Liver (tissue), 9 donors: ENCODE data around the gene SLC7A6. TPM values are rescaled to one million over a fixed set of nuclear protein-coding genes. Genes with fewer than 3 reads are reported as not detected.

Experiments used
- DNase-seq: peaks from one replicate; pipeline ENCODE4 v3.0.0-alpha.2; 2017; ENCODE audit warnings: low spot score
- H3K27ac ChIP-seq, 2 donors: one replicate each; pipeline ENCODE4 v1.7.0; 2013; ENCODE audit warnings: inconsistent platforms in 2 of 2, low read length in 2 of 2, control low read depth in 1 of 2, low read depth in 1 of 2, mild to moderate bottlenecking in 1 of 2
- H3K27me3 ChIP-seq, 4 donors: one replicate each; pipeline versions ENCODE4 v1.6.1 to v1.7.0; 2013; ENCODE audit warnings: low read length in 3 of 4, inconsistent platforms in 1 of 4, mild to moderate bottlenecking in 1 of 4, moderate library complexity in 1 of 4; ENCODE audit not compliant: control insufficient read depth in 4 of 4, insufficient read depth in 4 of 4
- H3K36me3 ChIP-seq, 4 donors: one replicate each; pipeline versions ENCODE4 v1.6.1 to v1.7.0; 2013; ENCODE audit warnings: low read length in 3 of 4, mild to moderate bottlenecking in 3 of 4, low read depth in 1 of 4, moderate library complexity in 1 of 4; ENCODE audit not compliant: control insufficient read depth in 4 of 4, insufficient read depth in 3 of 4
- H3K4me1 ChIP-seq, 4 donors: one replicate each; pipeline versions ENCODE4 v1.6.1 to v1.7.0; 2013; ENCODE audit warnings: low read length in 3 of 4, mild to moderate bottlenecking in 3 of 4, moderate library complexity in 1 of 4; ENCODE audit not compliant: control insufficient read depth in 4 of 4, insufficient read depth in 4 of 4
- H3K4me3 ChIP-seq, 3 donors: one replicate each; pipeline versions ENCODE4 v1.6.1 to v1.7.0; 2013; ENCODE audit warnings: low read length in 3 of 3, control low read depth in 1 of 3, low read depth in 1 of 3, mild to moderate bottlenecking in 1 of 3
- H3K9ac ChIP-seq, 2 donors: one replicate each; pipeline ENCODE4 v1.7.0; 2013; ENCODE audit warnings: low read length in 2 of 2, mild to moderate bottlenecking in 2 of 2, moderate library complexity in 2 of 2, control low read depth in 1 of 2, low read depth in 1 of 2
- H3K9me3 ChIP-seq, 4 donors: one replicate each; pipeline versions ENCODE4 v1.6.1 to v1.7.0; 2013; ENCODE audit warnings: low read length in 3 of 4; ENCODE audit not compliant: control insufficient read depth in 4 of 4
- ATF3 ChIP-seq: IDR thresholded peaks from 2 replicates; pipeline ENCODE4 v1.6.1; 2016; ENCODE audit warnings: antibody characterized with exemption
- EGR1 ChIP-seq, 2 donors: IDR thresholded peaks; 2 replicates each; pipeline ENCODE4 v1.6.1; 2016 to 2018; ENCODE audit warnings: antibody characterized with exemption in 2 of 2, low read depth in 2 of 2
- FOXA1 ChIP-seq: IDR thresholded peaks from 2 replicates; pipeline ENCODE4 v1.6.1; 2016; ENCODE audit warnings: antibody characterized with exemption
- FOXA2 ChIP-seq: IDR thresholded peaks from 2 replicates; pipeline ENCODE4 v1.6.1; 2016; ENCODE audit warnings: antibody characterized with exemption
- GABPA ChIP-seq, 2 donors: IDR thresholded peaks in 1 of 2; conservative IDR thresholded peaks in 1 of 2; 2 replicates each; pipeline ENCODE4 v1.6.1; 2016; ENCODE audit warnings: antibody characterized with exemption in 2 of 2, mild to moderate bottlenecking in 1 of 2, moderate library complexity in 1 of 2
- HNF4A ChIP-seq, 2 donors: conservative IDR thresholded peaks; 2 replicates each; pipeline ENCODE4 v1.6.1; 2016; ENCODE audit warnings: antibody characterized with exemption in 2 of 2, mild to moderate bottlenecking in 2 of 2
- HNF4G ChIP-seq: IDR thresholded peaks from 2 replicates; pipeline ENCODE4 v1.6.1; 2016; ENCODE audit warnings: antibody characterized with exemption
- JUND ChIP-seq, 2 donors: IDR thresholded peaks; 2 replicates each; pipeline ENCODE4 v1.6.1; 2016; ENCODE audit warnings: antibody characterized with exemption in 2 of 2
- MAX ChIP-seq: IDR thresholded peaks from 2 replicates; pipeline ENCODE4 v1.6.1; 2016; ENCODE audit warnings: antibody characterized with exemption
- RAD21 ChIP-seq, 2 donors: IDR thresholded peaks; 2 replicates each; pipeline ENCODE4 v1.6.1; 2016; ENCODE audit warnings: antibody characterized with exemption in 2 of 2, mild to moderate bottlenecking in 2 of 2
- REST ChIP-seq: IDR thresholded peaks from 2 replicates; pipeline ENCODE4 v1.6.1; 2016; ENCODE audit warnings: antibody characterized with exemption, mild to moderate bottlenecking
- RXRA ChIP-seq, 2 donors: IDR thresholded peaks; 2 replicates each; pipeline ENCODE4 v1.6.1; 2017 to 2018; ENCODE audit warnings: antibody characterized with exemption in 2 of 2, mild to moderate bottlenecking in 1 of 2
- SP1 ChIP-seq: IDR thresholded peaks from 2 replicates; pipeline ENCODE4 v1.6.1; 2018; ENCODE audit warnings: antibody characterized with exemption, mild to moderate bottlenecking
- TAF1 ChIP-seq: conservative IDR thresholded peaks from 2 replicates; pipeline ENCODE4 v1.6.1; 2016; ENCODE audit warnings: antibody characterized with exemption, mild to moderate bottlenecking
- WGBS: extraction: QIAGEN DNeasy Blood & Tissue Kit; methylation state at CpG from one replicate; pipeline ENCODE4 v1.1.7; 2013; 5-methylcytosine and 5-hydroxymethylcytosine counted together
- polyA plus RNA-seq, 2 donors: library from polyadenylated mRNA; stranded (reverse) in 1 of 2; unstranded in 1 of 2; fragments of 200-250 nt in 1 of 2; fragments of >200 nt in 1 of 2; fragmentation: Nextera tagmentation in 1 of 2; extraction: Ambion mirVana in 1 of 2; gene quantifications; one replicate each; pipeline versions ENCODE4 v1.2.1 to v1.2.3, GENCODE V29; 2013 to 2015
- total RNA-seq, 2 donors: library from RNA; depleted of rRNA; stranded (reverse); fragments of >200 nt; gene quantifications; one replicate each; pipeline ENCODE4 v1.2.3, GENCODE V29; 2014
- TF ChIP-seq, protein P1 (sequence below): fragments of 150-350 bp; IDR thresholded peaks from 2 replicates; pipeline ENCODE4 v1.5.1; 2017; ENCODE audit warnings: improper control_type of control experiment, low read depth, low read length; ENCODE audit not compliant: missing input control
- donor health status: healthy.
- donor health status: healthy.
- donor health status: healthy.
- donor health status: healthy.
- donor health status: healthy.

The SLC7A6 gene
- total and polyA plus RNA-seq, 4 donors: 1.2 to 4.9 (median 1.9) TPM

DNA sequence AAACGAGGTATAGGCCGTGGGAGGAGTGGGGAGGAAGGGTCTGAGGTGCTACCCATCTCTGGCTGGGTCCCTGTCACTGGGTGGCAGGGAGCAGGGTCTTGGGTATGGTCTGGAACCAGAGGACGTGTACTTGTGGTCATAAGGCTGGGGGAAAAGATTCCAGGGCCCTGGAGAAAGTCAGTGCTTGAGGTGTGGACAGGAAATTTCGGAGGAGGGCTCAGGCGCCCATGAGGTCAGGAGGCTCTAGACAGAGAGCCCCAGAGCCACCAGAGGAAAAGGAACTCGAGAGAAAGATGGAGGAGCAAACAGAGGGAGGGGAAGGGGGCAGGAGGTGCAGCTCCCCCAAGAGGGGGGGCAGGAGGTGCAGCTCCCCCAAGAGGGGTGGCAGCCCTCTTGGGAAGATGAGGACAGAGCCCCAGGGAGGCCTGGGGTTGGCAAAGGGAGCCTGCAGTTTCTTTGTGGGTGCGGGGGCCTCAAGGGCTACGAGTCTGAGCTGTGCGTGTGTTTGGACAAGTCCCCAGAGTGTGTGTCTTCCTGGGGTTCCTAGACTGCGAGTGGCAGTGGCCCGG, 683 bp upstream of the SLC7A6 start (continued):
- no peak for TF ChIP-seq REST
- no peak for TF ChIP-seq SP1

DNA sequence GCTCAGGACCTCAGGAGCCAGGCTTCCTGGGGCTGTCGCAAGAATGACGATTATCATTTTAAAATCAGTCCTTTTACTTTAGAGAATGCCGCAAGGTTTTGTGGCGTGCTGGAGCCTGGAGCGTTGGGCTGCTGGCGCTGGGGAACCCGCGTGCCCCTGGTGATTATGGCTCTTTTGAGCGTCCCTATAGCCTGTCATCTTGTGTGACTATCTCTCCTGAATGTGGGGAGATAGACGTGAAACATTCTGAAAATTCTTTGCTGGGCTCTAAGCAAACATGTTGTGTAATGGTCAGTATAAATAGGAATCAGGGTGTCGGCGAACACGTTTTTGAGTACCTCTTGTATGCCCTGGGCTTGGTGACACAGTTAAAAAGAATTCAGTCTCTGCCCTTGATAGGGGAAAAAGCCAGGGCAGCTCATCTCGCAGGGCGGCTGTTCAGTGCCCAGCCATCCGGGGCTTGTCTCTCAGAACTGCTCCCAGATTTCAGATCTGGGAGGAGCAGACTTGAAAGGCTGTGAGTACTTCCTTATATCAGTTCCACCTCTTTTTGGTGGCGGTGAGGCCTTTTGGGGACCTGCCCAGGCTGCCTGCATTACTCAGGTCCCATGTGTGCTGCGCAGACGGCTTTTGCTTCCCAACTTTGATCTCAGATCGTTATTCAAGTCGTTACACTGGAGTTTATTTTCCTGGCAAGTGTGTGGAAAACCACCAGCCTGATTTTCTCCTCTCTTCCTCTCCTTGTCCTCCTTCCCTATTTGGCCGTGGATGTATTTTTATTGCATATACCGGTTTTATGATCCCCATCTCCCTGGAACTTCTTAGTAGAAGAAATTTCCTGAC, 973 bp downstream of the SLC7A6 start:
- Histone ChIP-seq H3K4me3 (peak overlapping the region; percentile 70 to 82 (median 74)), H3K9ac (peak overlapping the region; percentile 3 to 75), H3K27ac (peak overlapping the region; percentile 55 to 79), H3K27me3 (no peaks in the 10 kb centered on the region), H3K4me1 (peaks cover 2 to 14% (median 10%) of the 10 kb centered on the region in 4 donors), H3K36me3 (peaks cover 0 to 4% (median under 1%) of the 10 kb centered on the region in 4 donors), H3K9me3 (no peaks in the 10 kb centered on the region)
- WGBS: 27% methylated on average over 23 of the region's 23 CpGs
- no peak for TF ChIP-seq ATF3
- TF ChIP-seq JUND (IDR thresholded peaks at IDR 0.05): peak in 1 of 2 donors; percentile 1
- DNase-seq: no peak

GRCh38 chr16:68267612-68268405, 3.5 kb downstream of the SLC7A6 start:
- no peak overlapping the region for H3K4me3 ChIP-seq
- no peak overlapping the region for H3K27ac ChIP-seq
- H3K36me3 ChIP-seq: no peaks in the 10 kb centered on the region
- WGBS: 67% methylated on average over 6 of the region's 6 CpGs
- H3K9me3 ChIP-seq: no peaks in the 10 kb centered on the region
- H3K27me3 ChIP-seq: no peaks in the 10 kb centered on the region
- no peak for DNase-seq
- TF ChIP-seq JUND (IDR thresholded peaks at IDR 0.05): no peak
- TF ChIP-seq MAX: no peak
- TF ChIP-seq REST: no peak
- TF ChIP-seq FOXA1: no peak
- no peak for TF ChIP-seq RXRA (IDR thresholded peaks at IDR 0.05)
- TF ChIP-seq FOXA2: no peak
- TF ChIP-seq ATF3: no peak
- no peak for TF ChIP-seq RAD21 (IDR thresholded peaks at IDR 0.05)
- TF ChIP-seq, protein P1, sequence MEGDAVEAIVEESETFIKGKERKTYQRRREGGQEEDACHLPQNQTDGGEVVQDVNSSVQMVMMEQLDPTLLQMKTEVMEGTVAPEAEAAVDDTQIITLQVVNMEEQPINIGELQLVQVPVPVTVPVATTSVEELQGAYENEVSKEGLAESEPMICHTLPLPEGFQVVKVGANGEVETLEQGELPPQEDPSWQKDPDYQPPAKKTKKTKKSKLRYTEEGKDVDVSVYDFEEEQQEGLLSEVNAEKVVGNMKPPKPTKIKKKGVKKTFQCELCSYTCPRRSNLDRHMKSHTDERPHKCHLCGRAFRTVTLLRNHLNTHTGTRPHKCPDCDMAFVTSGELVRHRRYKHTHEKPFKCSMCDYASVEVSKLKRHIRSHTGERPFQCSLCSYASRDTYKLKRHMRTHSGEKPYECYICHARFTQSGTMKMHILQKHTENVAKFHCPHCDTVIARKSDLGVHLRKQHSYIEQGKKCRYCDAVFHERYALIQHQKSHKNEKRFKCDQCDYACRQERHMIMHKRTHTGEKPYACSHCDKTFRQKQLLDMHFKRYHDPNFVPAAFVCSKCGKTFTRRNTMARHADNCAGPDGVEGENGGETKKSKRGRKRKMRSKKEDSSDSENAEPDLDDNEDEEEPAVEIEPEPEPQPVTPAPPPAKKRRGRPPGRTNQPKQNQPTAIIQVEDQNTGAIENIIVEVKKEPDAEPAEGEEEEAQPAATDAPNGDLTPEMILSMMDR: no peak
- no peak for TF ChIP-seq EGR1 (IDR thresholded peaks at IDR 0.05; ENCODE audit: low read depth in 2 of 2)
- no peak for TF ChIP-seq HNF4A (conservative IDR thresholded peaks at IDR 0.05)
- no peak for TF ChIP-seq SP1
- no peak for TF ChIP-seq TAF1
- no peak for TF ChIP-seq GABPA (IDR thresholded peaks at IDR 0.05 in 1 of 2, conservative IDR thresholded peaks at IDR 0.05 in 1 of 2)
- TF ChIP-seq HNF4G: no peak
- H3K9ac ChIP-seq: no peak overlapping the region
- H3K4me1 ChIP-seq: peaks cover 2 to 14% (median 10%) of the 10 kb centered on the region in 4 donors
